HCT116 (cell line): Measurements from ENCODE around the gene POLG. TPM values are rescaled to one million over a fixed set of nuclear protein-coding genes. Genes with fewer than 3 reads are reported as not detected.

Source experiments
- ATAC-seq: fragments of 200-7000 bp; cut with Tn5 transposase; 2 replicates; pipeline ENCODE4 v1.9.1; 2020; ENCODE audit warnings: mild to moderate bottlenecking, moderate library complexity
- BruUV-seq: library from RNA; stranded (reverse); fragments of 400-500 nt; replicated peaks from 2 replicates; lab custom pipeline; 2021; lab: Mats Ljungman, UMichigan
- CTCF ChIA-PET: fragments of 300-600 bp; sonication (Branson Sonifier 250); formaldehyde crosslinking; loops from one replicate; lab custom pipeline; 2021; ENCODE audit warnings: antibody characterized with exemption; lab: Charles Lee
- POLR2A ChIA-PET: fragments of 300-600, 350-600 bp; sonication (Branson Sonifier 250); formaldehyde crosslinking; loops from one replicate; lab custom pipeline; 2021; ENCODE audit warnings: antibody characterized with exemption; lab: Charles Lee
- RAD21 ChIA-PET, 2 experiments: fragments of 300-600 bp; sonication (Branson Sonifier 250); formaldehyde crosslinking; loops; one replicate each; lab custom pipeline; 2023; ENCODE audit warnings: low total read pairs in 2 of 2; ENCODE audit not compliant: uncharacterized antibody in 2 of 2, unreplicated experiment in 2 of 2, low non-redundant PET in 1 of 2; lab: Charles Lee
- DNase-seq: peaks from one replicate; pipeline ENCODE4 v3.0.0-alpha.2; 2010; ENCODE audit warnings: low read depth, low spot score
- H2AFZ ChIP-seq: fragments of 200-600 bp; shearing (Covaris generic), sonication (generic); 2 replicates; pipeline ENCODE4 v1.6.1; 2017; ENCODE audit warnings: low read depth, mixed run types, mixed read lengths, antibody characterized with exemption, low read length; ENCODE audit not compliant: poor library complexity, severe bottlenecking
- H3K27ac ChIP-seq: 2 replicates; pipeline ENCODE4 v1.5.1; 2012; ENCODE audit warnings: low read depth, low read length
- H3K27me3 ChIP-seq: fragments of 200-600 bp; sonication (generic); 2 replicates; pipeline ENCODE4 v1.6.1; 2016; ENCODE audit warnings: mixed run types, low read length, mixed read lengths; ENCODE audit not compliant: insufficient read depth
- H3K36me3 ChIP-seq, 2 experiments: fragments of 200-500 bp in 1 of 2; fragments of 200-600 bp in 1 of 2; sonication (Bioruptor generic) in 1 of 2; sonication (generic) in 1 of 2; 2 replicates each; pipeline versions ENCODE4 v1.5.1 to v1.6.1; 2014 to 2016; ENCODE audit warnings: low read length in 2 of 2, inconsistent platforms in 1 of 2, mixed read lengths in 1 of 2, mixed run types in 1 of 2; ENCODE audit not compliant: insufficient read depth in 2 of 2, control insufficient read depth in 1 of 2
- H3K4me1 ChIP-seq, 2 experiments: fragments of 200-600 bp in 1 of 2; sonication (generic) in 1 of 2; 2 replicates each; pipeline versions ENCODE4 v1.5.1 to v1.6.1; 2012 to 2017; ENCODE audit warnings: low read length in 2 of 2, inconsistent platforms in 1 of 2, mild to moderate bottlenecking in 1 of 2, mixed read lengths in 1 of 2, mixed run types in 1 of 2, moderate library complexity in 1 of 2; ENCODE audit not compliant: insufficient read depth in 2 of 2, control insufficient read depth in 1 of 2
- H3K4me2 ChIP-seq: fragments of 200-600 bp; sonication (generic); 2 replicates; pipeline ENCODE4 v1.6.1; 2017; ENCODE audit warnings: mixed run types, low read length, mixed read lengths
- H3K4me3 ChIP-seq, 2 experiments: fragments of 200-600 bp in 1 of 2; sonication (generic) in 1 of 2; replicated peaks in 1 of 2; 2 replicates each; pipeline ENCODE4 v1.5.1; 2011 to 2016; ENCODE audit warnings: low read length in 2 of 2, control low read depth in 1 of 2, low read depth in 1 of 2, mild to moderate bottlenecking in 1 of 2, mixed read lengths in 1 of 2, mixed run types in 1 of 2
- H3K79me2 ChIP-seq: fragments of 200-600 bp; sonication (generic); 2 replicates; pipeline ENCODE4 v1.6.1; 2017; ENCODE audit warnings: mild to moderate bottlenecking, mixed run types, low read length, moderate library complexity, mixed read lengths; ENCODE audit not compliant: insufficient read depth
- H3K9ac ChIP-seq: fragments of 200-600 bp; sonication (generic); 2 replicates; pipeline ENCODE4 v1.6.1; 2016; ENCODE audit warnings: low read length, mixed read lengths
- H3K9me2 ChIP-seq: fragments of 200-600 bp; sonication (generic), shearing (Covaris generic); 2 replicates; pipeline ENCODE4 v1.6.1; 2017; ENCODE audit warnings: mixed run types, mild to moderate bottlenecking, moderate library complexity; ENCODE audit not compliant: insufficient read depth
- H3K9me3 ChIP-seq, 2 experiments: fragments of 200-500 bp in 1 of 2; fragments of 200-600 bp in 1 of 2; sonication (Bioruptor generic) in 1 of 2; sonication (generic) in 1 of 2; 2 replicates each; pipeline ENCODE4 v1.6.1; 2014 to 2017; ENCODE audit warnings: low read length in 2 of 2, mixed read lengths in 2 of 2, inconsistent platforms in 1 of 2, low read depth in 1 of 2, mild to moderate bottlenecking in 1 of 2, mixed run types in 1 of 2, moderate library complexity in 1 of 2; ENCODE audit not compliant: control insufficient read depth in 1 of 2, insufficient read depth in 1 of 2
- H4K20me1 ChIP-seq: fragments of 200-600 bp; sonication (generic), shearing (Covaris generic); 2 replicates; pipeline ENCODE4 v1.6.1; 2017; ENCODE audit warnings: mixed run types, mild to moderate bottlenecking, moderate library complexity; ENCODE audit not compliant: insufficient read depth
- TCF7L2 ChIP-seq: IDR thresholded peaks from 2 replicates; pipeline ENCODE4 v1.7.0; 2011; ENCODE audit warnings: borderline replicate concordance, inconsistent platforms; ENCODE audit not compliant: insufficient read depth, insufficient read length; ENCODE audit errors: extremely low read depth
- intact Hi-C: fragments of 100-400 bp; cut with micrococcal nuclease; formaldehyde crosslinking; loops from 2 replicates; pipeline ENCODE4 v1.10.0; 2022
- total RNA-seq: library from RNA; stranded (reverse); gene quantifications from one replicate; pipeline ENCODE4 v1.2.1, GENCODE V29; 2021; ENCODE audit not compliant: unreplicated experiment
- TF ChIP-seq, protein P1 (sequence below): IDR thresholded peaks from 2 replicates; pipeline ENCODE4 v1.6.1; 2012; ENCODE audit warnings: low read depth
- TF ChIP-seq, protein P2 (sequence below): IDR thresholded peaks from 2 replicates; pipeline ENCODE4 v1.6.1; 2011; ENCODE audit warnings: mild to moderate bottlenecking, low read length, moderate library complexity; ENCODE audit not compliant: insufficient replicate concordance; ENCODE audit errors: extremely low read depth

The POLG gene
- total RNA-seq, 1 experiment from 2014 or later = 72.7 TPM

GRCh38 chr15:89361451-89362202 is 27.0 kb upstream of the POLG start:
- ChIA-PET POLR2A (no interaction called here), CTCF (no interaction called here), RAD21 (no interaction called here)
- no peak overlapping the region for H3K4me2 ChIP-seq
- H3K27ac ChIP-seq = no peak overlapping the region
- no TSS peak for BruUV-seq
- H3K36me3 ChIP-seq = no peaks in the 10 kb centered on the region
- peaks cover 2% of the 10 kb centered on the region; the same call in 1 of the 2 replicates for H3K27me3 ChIP-seq
- no peak overlapping the region for H3K4me3 ChIP-seq
- no peak overlapping the region for H3K9ac ChIP-seq
- DNase-seq (no peak), ATAC-seq (no peak)
- H2AFZ ChIP-seq = no peak overlapping the region
- peaks cover 2 to 14% of the 10 kb centered on the region in 2 experiments; a peak in 1 of 4 replicates for H3K4me1 ChIP-seq
- H3K9me2 ChIP-seq = no peaks in the 10 kb centered on the region
- TF ChIP-seq, protein P1, sequence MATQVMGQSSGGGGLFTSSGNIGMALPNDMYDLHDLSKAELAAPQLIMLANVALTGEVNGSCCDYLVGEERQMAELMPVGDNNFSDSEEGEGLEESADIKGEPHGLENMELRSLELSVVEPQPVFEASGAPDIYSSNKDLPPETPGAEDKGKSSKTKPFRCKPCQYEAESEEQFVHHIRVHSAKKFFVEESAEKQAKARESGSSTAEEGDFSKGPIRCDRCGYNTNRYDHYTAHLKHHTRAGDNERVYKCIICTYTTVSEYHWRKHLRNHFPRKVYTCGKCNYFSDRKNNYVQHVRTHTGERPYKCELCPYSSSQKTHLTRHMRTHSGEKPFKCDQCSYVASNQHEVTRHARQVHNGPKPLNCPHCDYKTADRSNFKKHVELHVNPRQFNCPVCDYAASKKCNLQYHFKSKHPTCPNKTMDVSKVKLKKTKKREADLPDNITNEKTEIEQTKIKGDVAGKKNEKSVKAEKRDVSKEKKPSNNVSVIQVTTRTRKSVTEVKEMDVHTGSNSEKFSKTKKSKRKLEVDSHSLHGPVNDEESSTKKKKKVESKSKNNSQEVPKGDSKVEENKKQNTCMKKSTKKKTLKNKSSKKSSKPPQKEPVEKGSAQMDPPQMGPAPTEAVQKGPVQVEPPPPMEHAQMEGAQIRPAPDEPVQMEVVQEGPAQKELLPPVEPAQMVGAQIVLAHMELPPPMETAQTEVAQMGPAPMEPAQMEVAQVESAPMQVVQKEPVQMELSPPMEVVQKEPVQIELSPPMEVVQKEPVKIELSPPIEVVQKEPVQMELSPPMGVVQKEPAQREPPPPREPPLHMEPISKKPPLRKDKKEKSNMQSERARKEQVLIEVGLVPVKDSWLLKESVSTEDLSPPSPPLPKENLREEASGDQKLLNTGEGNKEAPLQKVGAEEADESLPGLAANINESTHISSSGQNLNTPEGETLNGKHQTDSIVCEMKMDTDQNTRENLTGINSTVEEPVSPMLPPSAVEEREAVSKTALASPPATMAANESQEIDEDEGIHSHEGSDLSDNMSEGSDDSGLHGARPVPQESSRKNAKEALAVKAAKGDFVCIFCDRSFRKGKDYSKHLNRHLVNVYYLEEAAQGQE = peak; percentile 96
- peak; percentile 5 for TF ChIP-seq TCF7L2
- TF ChIP-seq, protein P2, sequence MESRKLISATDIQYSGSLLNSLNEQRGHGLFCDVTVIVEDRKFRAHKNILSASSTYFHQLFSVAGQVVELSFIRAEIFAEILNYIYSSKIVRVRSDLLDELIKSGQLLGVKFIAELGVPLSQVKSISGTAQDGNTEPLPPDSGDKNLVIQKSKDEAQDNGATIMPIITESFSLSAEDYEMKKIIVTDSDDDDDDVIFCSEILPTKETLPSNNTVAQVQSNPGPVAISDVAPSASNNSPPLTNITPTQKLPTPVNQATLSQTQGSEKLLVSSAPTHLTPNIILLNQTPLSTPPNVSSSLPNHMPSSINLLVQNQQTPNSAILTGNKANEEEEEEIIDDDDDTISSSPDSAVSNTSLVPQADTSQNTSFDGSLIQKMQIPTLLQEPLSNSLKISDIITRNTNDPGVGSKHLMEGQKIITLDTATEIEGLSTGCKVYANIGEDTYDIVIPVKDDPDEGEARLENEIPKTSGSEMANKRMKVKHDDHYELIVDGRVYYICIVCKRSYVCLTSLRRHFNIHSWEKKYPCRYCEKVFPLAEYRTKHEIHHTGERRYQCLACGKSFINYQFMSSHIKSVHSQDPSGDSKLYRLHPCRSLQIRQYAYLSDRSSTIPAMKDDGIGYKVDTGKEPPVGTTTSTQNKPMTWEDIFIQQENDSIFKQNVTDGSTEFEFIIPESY = no peak
- no peaks in the 10 kb centered on the region for H4K20me1 ChIP-seq
- no peaks in the 10 kb centered on the region for H3K79me2 ChIP-seq
- intact Hi-C loops = no loop called here
- H3K9me3 ChIP-seq = no peaks in the 10 kb centered on the region
